Retinal pigment epithelial cell (primary cell): Measurements from ENCODE around the gene XDH.

ENCODE experiments used
- DNase-seq: peaks from one replicate; pipeline ENCODE4 v3.0.0-alpha.2; 2010; ENCODE audit warnings: low read depth
- H3K4me3 ChIP-seq: 2 replicates; pipeline ENCODE4 v1.5.1; 2011; ENCODE audit warnings: mild to moderate bottlenecking, low read length, control low read depth, moderate library complexity
- TF ChIP-seq, protein P1 (sequence below): conservative IDR thresholded peaks from 2 replicates; pipeline ENCODE4 v1.5.1; 2011; ENCODE audit warnings: low read depth, low read length, control low read depth, inconsistent platforms

XDH gene

GRCh38 chr2:31371691-31372090 is 42.9 kb downstream of the XDH start:
- TF ChIP-seq, protein P1, sequence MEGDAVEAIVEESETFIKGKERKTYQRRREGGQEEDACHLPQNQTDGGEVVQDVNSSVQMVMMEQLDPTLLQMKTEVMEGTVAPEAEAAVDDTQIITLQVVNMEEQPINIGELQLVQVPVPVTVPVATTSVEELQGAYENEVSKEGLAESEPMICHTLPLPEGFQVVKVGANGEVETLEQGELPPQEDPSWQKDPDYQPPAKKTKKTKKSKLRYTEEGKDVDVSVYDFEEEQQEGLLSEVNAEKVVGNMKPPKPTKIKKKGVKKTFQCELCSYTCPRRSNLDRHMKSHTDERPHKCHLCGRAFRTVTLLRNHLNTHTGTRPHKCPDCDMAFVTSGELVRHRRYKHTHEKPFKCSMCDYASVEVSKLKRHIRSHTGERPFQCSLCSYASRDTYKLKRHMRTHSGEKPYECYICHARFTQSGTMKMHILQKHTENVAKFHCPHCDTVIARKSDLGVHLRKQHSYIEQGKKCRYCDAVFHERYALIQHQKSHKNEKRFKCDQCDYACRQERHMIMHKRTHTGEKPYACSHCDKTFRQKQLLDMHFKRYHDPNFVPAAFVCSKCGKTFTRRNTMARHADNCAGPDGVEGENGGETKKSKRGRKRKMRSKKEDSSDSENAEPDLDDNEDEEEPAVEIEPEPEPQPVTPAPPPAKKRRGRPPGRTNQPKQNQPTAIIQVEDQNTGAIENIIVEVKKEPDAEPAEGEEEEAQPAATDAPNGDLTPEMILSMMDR, result no peak
- H3K4me3 ChIP-seq, result no peak overlapping the region
- no peak for DNase-seq

- no peak for DNase-seq
- no peak overlapping the region for H3K4me3 ChIP-seq
- TF ChIP-seq, protein P1, result no peak
Measured at GRCh38 chr2:31366733-31367132, 47.8 kb downstream of the XDH start.

DNA sequence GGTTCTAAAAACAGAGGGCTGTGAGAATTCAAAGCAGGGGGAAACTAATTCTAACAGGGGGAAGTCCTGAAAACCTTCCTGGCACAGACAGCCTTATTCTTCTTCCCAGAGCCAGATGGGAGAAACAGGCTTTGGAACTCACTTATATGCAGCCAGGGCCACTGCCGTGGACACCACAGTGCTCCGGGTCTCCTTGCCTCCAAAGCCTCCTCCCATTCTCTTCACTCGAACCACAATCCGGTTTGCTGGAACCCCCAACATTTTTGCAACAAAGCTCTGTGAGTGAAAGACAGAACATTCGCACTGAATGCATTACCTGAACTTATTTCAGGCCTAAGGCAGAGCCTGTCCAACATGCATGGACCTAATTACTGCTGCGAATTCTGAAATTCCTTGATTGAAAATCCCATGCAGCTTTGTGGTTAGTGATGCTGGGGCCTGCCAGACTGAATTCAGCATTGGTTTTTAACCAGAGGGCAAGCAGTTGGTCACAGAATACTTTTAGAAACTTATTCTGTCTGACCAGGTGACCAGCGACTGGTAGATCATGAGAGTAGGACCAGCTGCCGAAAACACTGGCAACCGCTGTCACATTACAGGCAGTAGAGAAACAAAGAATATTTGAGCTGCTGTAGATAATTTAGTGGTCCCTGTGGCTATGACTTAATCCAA is 48.6 kb downstream of the XDH start:
- H3K4me3 ChIP-seq, result no peak overlapping the region
- TF ChIP-seq, protein P1, result no peak
- no peak for DNase-seq

DNA sequence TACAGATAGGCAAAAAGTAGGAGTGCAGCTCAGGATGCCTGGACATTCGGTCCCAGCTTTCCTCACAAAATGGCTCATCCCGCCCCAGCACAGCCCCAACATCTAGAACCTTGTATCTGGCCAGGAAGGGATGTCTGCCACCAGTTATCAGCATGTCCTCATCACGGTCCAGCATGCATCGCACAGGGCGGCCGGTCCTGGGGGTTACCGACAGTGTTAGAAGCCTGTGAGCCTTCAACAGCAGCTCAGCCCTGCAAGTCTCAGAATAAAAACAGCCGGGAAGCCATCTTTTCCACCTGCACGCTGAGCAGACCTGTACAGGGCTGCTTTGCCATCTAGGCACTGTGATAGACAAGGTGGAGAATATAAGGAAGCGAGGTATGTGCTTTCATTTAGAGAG is 49.2 kb downstream of the XDH start:
- TF ChIP-seq, protein P1, result no peak

GRCh38 chr2:31363956-31364750 is 50.4 kb downstream of the XDH start:
- TF ChIP-seq, protein P1, result no peak
- H3K4me3 ChIP-seq, result no peak overlapping the region
- DNase-seq, result no peak

More for the DNA sequence above, 49.2 kb downstream of the XDH start:
- no peak for DNase-seq
- no peak overlapping the region for H3K4me3 ChIP-seq

- TF ChIP-seq, protein P1, result no peak
- H3K4me3 ChIP-seq, result no peak overlapping the region
- DNase-seq, result no peak
Measured at GRCh38 chr2:31362581-31362980, 52.0 kb downstream of the XDH start.

DNA sequence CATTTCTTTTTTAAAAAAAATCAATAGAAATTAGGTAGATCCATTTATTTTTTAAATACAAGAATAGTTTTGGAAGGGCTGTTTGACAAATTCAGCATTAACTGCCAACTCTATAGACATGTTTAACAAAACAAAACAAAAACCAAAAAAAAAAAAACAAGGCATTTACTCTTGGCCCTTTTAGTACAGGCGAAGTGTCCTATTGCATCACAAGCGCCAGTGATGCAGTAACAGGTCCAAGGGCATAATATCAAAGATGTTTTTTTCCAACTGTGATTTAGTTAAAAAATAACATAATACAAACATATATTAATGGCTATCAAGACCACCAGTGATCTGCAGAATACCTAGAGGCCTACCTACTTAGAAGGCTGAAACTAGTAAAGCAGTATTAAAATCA is 55.3 kb downstream of the XDH start:
- no peak for DNase-seq

More for the DNA sequence above, 55.3 kb downstream of the XDH start:
- TF ChIP-seq, protein P1, result no peak
- H3K4me3 ChIP-seq, result no peak overlapping the region
